HepG2 (cell line): ENCODE measurements around the gene IBA57. TPM values are rescaled to one million over a fixed set of nuclear protein-coding genes. Genes with fewer than 3 reads are reported as not detected.

ENCODE experiments used
- FOXA3 ChIP-seq: IDR thresholded peaks from 2 replicates; pipeline ENCODE4 v1.6.1; 2016; ENCODE audit warnings: missing genetic modification reagents, missing compliant biosample characterization
- GTF2F1 ChIP-seq: fragments of 150-350 bp; IDR thresholded peaks from 2 replicates; pipeline ENCODE4 v1.6.1; 2014; ENCODE audit warnings: low read length
- HDAC1 ChIP-seq: sonication (generic); formaldehyde crosslinking; IDR thresholded peaks from 2 replicates; pipeline ENCODE4 v1.5.1; 2020; ENCODE audit warnings: mild to moderate bottlenecking, missing genetic modification reagents
- HDAC6 ChIP-seq: fragments of 200-600 bp; sonication (generic); IDR thresholded peaks from 2 replicates; pipeline ENCODE4 v1.7.0; 2017; ENCODE audit warnings: mild to moderate bottlenecking, antibody characterized with exemption, low read length, low read depth
- HMG20A ChIP-seq: IDR thresholded peaks from 2 replicates; pipeline ENCODE4 v1.6.1; 2016; ENCODE audit warnings: borderline replicate concordance
- HNRNPLL ChIP-seq: fragments of 200-400 bp; formaldehyde crosslinking; IDR thresholded peaks from 2 replicates; pipeline ENCODE4 v1.6.1; 2017; ENCODE audit warnings: mild to moderate bottlenecking, low read depth, low read length; ENCODE audit not compliant: poor library complexity, severe bottlenecking
- IRF9 ChIP-seq: sonication (generic); formaldehyde crosslinking; IDR thresholded peaks from 2 replicates; pipeline ENCODE4 v1.8.0; 2022; ENCODE audit warnings: missing genetic modification reagents, mild to moderate bottlenecking, borderline replicate concordance
- RAD21 ChIP-seq: fragments of 450-650 bp; formaldehyde crosslinking; IDR thresholded peaks from 2 replicates; pipeline ENCODE4 v1.5.0; 2020; ENCODE audit warnings: mild to moderate bottlenecking
- RERE ChIP-seq: IDR thresholded peaks from 2 replicates; pipeline ENCODE4 v1.6.1; 2016; ENCODE audit warnings: low read depth, missing genetic modification reagents, missing compliant biosample characterization
- SIN3A ChIP-seq: IDR thresholded peaks from 2 replicates; pipeline ENCODE4 v1.6.1; 2011; ENCODE audit warnings: low read depth, mild to moderate bottlenecking, control low read depth, low read length, borderline replicate concordance
- SKI ChIP-seq: fragments of 450-650 bp; IDR thresholded peaks from one replicate; pipeline ENCODE4 v1.6.1; 2018; ENCODE audit warnings: mild to moderate bottlenecking; ENCODE audit not compliant: partially characterized antibody
- STAG1 ChIP-seq: sonication (generic); formaldehyde crosslinking; IDR thresholded peaks from 2 replicates; pipeline ENCODE4 v1.4.0; 2020; ENCODE audit warnings: missing genetic modification reagents
- STAT5B ChIP-seq: sonication (generic); formaldehyde crosslinking; IDR thresholded peaks from 2 replicates; pipeline ENCODE4 v1.4.0; 2020; ENCODE audit warnings: missing genetic modification reagents
- TOE1 ChIP-seq: sonication (generic); formaldehyde crosslinking; IDR thresholded peaks from 2 replicates; pipeline ENCODE4 v1.4.0; 2020; ENCODE audit warnings: mild to moderate bottlenecking, missing genetic modification reagents
- ZBTB14 ChIP-seq: sonication (generic); formaldehyde crosslinking; IDR thresholded peaks from 2 replicates; pipeline ENCODE4 v1.4.0; 2020; ENCODE audit warnings: missing genetic modification reagents
- ZBTB8A ChIP-seq: sonication (generic); formaldehyde crosslinking; IDR thresholded peaks from 2 replicates; pipeline ENCODE4 v1.4.0; 2020; ENCODE audit warnings: mild to moderate bottlenecking, low read depth, missing genetic modification reagents, borderline replicate concordance
- ZFP91 ChIP-seq: sonication (generic); formaldehyde crosslinking; IDR thresholded peaks from 2 replicates; pipeline ENCODE4 v1.9.0; 2022; ENCODE audit warnings: missing genetic modification reagents, mild to moderate bottlenecking, borderline replicate concordance
- ZNF530 ChIP-seq: sonication (generic); formaldehyde crosslinking; IDR thresholded peaks from 2 replicates; pipeline ENCODE4 v1.5.0; 2020; ENCODE audit warnings: low read depth, mild to moderate bottlenecking, missing genetic modification reagents
- ZNF614 ChIP-seq: IDR thresholded peaks from 2 replicates; pipeline ENCODE4 v1.6.1; 2018; ENCODE audit warnings: missing biosample characterization, missing genetic modification reagents, inconsistent platforms, borderline replicate concordance
- ZSCAN21 ChIP-seq: sonication (generic); formaldehyde crosslinking; IDR thresholded peaks from 2 replicates; pipeline ENCODE4 v1.8.0; 2022; ENCODE audit warnings: mild to moderate bottlenecking, missing genetic modification reagents, moderate library complexity, borderline replicate concordance
- polyA plus RNA-seq, 8 experiments: library from polyadenylated mRNA; depleted of rRNA in 3 of 8; stranded (reverse) in 7 of 8; unstranded in 1 of 8; fragments of >200 nt; fragmentation: Illumina TruSeq in 4 of 8; extraction: Trizol in 4 of 8; gene quantifications; 2 replicates each; pipeline versions ENCODE4 v1.2.1 to v1.2.3, GENCODE V29; 2011 to 2016; ENCODE audit warnings: low read depth in 4 of 8, missing spikeins in 1 of 8, mixed read lengths in 1 of 8; ENCODE audit not compliant: insufficient read depth in 1 of 8
- total RNA-seq, 5 experiments: library from RNA; depleted of rRNA; stranded (reverse); fragments of >200 nt; fragmentation: Illumina TruSeq; extraction: Trizol; gene quantifications; 2 replicates each; pipeline ENCODE4 v1.2.3, GENCODE V29; 2016; ENCODE audit warnings: low read depth in 1 of 5

Gene IBA57
- total and polyA plus RNA-seq, 2 of the 13 experiments (the other 11 are each of a cell fraction or from before 2014, with no cell fraction given) = 2.3 to 10.2 TPM

- peak; percentile 77 for TF ChIP-seq ZFP91 (CRISPR knock-in tag)
- no peak for TF ChIP-seq RERE (CRISPR knock-in tag)
- TF ChIP-seq RAD21 = 0 out of 2 replicates have a peak, but pooled peaks have one; percentile 26
- TF ChIP-seq IRF9 (CRISPR knock-in tag) = no peak
- no peak for TF ChIP-seq GTF2F1
- peak; percentile 24; the same call in 1 of the 2 replicates for TF ChIP-seq HMG20A (CRISPR knock-in tag)
- peak; percentile 72; the same call in 1 of the 2 replicates for TF ChIP-seq HDAC1
- TF ChIP-seq TOE1 (CRISPR knock-in tag) = no peak
- peak; percentile 70; the same call in 1 of the 2 replicates for TF ChIP-seq ZBTB8A (CRISPR knock-in tag)
- TF ChIP-seq ZNF614 (CRISPR knock-in tag) = peak; percentile 63; the same call in 1 of the 2 replicates
- TF ChIP-seq SKI = peak; percentile 46
- TF ChIP-seq STAG1 (CRISPR knock-in tag) = peak; percentile 33
- TF ChIP-seq HDAC6 = no peak
- peak; percentile 33; the same call in 1 of the 2 replicates for TF ChIP-seq FOXA3 (CRISPR knock-in tag)
- TF ChIP-seq ZBTB14 (CRISPR knock-in tag) = no peak
- TF ChIP-seq SIN3A = peak; percentile 79; the same call in 1 of the 2 replicates
- TF ChIP-seq ZSCAN21 = peak; percentile 99
- no peak for TF ChIP-seq STAT5B (CRISPR knock-in tag)
- TF ChIP-seq ZNF530 (CRISPR knock-in tag) = no peak
- peak; percentile 88 for TF ChIP-seq HNRNPLL
Observed at GRCh38 chr1:228139931-228140723, 25.5 kb upstream of the IBA57 start, which contains the start of gene GUK1 (continued).
